ENCODE data around the gene NEK9.

NEK9 gene

GRCh38 chr14:75120541-75121291, 6.1 kb downstream of the NEK9 start:
- in situ Hi-C loops (cut with MboI; ENCODE audit: low sequenced_read_pairs), result no loop called here

GRCh38 chr14:75119056-75119455, 7.8 kb downstream of the NEK9 start:
- in situ Hi-C loops (cut with MboI; ENCODE audit: low sequenced_read_pairs), result no loop called here

GRCh38 chr14:75113932-75114539, 12.8 kb downstream of the NEK9 start:
- in situ Hi-C loops (cut with MboI; ENCODE audit: low sequenced_read_pairs), result no loop called here

GRCh38 chr14:75109877-75110276, 17.0 kb downstream of the NEK9 start:
- in situ Hi-C loops (cut with MboI; ENCODE audit: low sequenced_read_pairs), result no loop called here

GRCh38 chr14:75107186-75107585, 19.7 kb downstream of the NEK9 start:
- in situ Hi-C loops (cut with MboI; ENCODE audit: low sequenced_read_pairs), result no loop called here

GRCh38 chr14:75101491-75101890, 25.4 kb downstream of the NEK9 start:
- in situ Hi-C loops (cut with MboI; ENCODE audit: low sequenced_read_pairs), result no loop called here

GRCh38 chr14:75098682-75099081, 28.2 kb downstream of the NEK9 start:
- in situ Hi-C loops (cut with MboI; ENCODE audit: low sequenced_read_pairs), result no loop called here

- in situ Hi-C loops (cut with MboI; ENCODE audit: low sequenced_read_pairs), result no loop called here
Measured at GRCh38 chr14:75098212-75098611, 28.6 kb downstream of the NEK9 start.

- in situ Hi-C loops (cut with MboI; ENCODE audit: low sequenced_read_pairs), result no loop called here
Measured at GRCh38 chr14:75096959-75097358, 29.9 kb downstream of the NEK9 start.

GRCh38 chr14:75095690-75096089, 31.2 kb downstream of the NEK9 start:
- in situ Hi-C loops (cut with MboI; ENCODE audit: low sequenced_read_pairs), result no loop called here

GRCh38 chr14:75094896-75095295, 32.0 kb downstream of the NEK9 start:
- in situ Hi-C loops (cut with MboI; ENCODE audit: low sequenced_read_pairs), result no loop called here

GRCh38 chr14:75092698-75093097, 34.1 kb downstream of the NEK9 start:
- in situ Hi-C loops (cut with MboI; ENCODE audit: low sequenced_read_pairs), result no loop called here

- in situ Hi-C loops (cut with MboI; ENCODE audit: low sequenced_read_pairs), result no loop called here
Measured at GRCh38 chr14:75091251-75091650, 35.6 kb downstream of the NEK9 start.

- in situ Hi-C loops (cut with MboI; ENCODE audit: low sequenced_read_pairs), result no loop called here
Measured at GRCh38 chr14:75090353-75090752, 36.5 kb downstream of the NEK9 start.

GRCh38 chr14:75088566-75089373, 38.1 kb downstream of the NEK9 start:
- in situ Hi-C loops (cut with MboI; ENCODE audit: low sequenced_read_pairs), result no loop called here

GRCh38 chr14:75088153-75088552, 38.7 kb downstream of the NEK9 start:
- in situ Hi-C loops (cut with MboI; ENCODE audit: low sequenced_read_pairs), result no loop called here

- in situ Hi-C loops (cut with MboI; ENCODE audit: low sequenced_read_pairs), result no loop called here
Measured at GRCh38 chr14:75084513-75084912, 42.3 kb downstream of the NEK9 start.

GRCh38 chr14:75083271-75083670, 43.6 kb downstream of the NEK9 start:
- in situ Hi-C loops (cut with MboI; ENCODE audit: low sequenced_read_pairs), result no loop called here

- in situ Hi-C loops (cut with MboI; ENCODE audit: low sequenced_read_pairs), result no loop called here
Measured at GRCh38 chr14:75081660-75082229, 45.1 kb downstream of the NEK9 start.

GRCh38 chr14:75079521-75079920, 47.3 kb downstream of the NEK9 start:
- in situ Hi-C loops (cut with MboI; ENCODE audit: low sequenced_read_pairs), result no loop called here

- in situ Hi-C loops (cut with MboI; ENCODE audit: low sequenced_read_pairs), result no loop called here
Measured at GRCh38 chr14:75077794-75078193, 49.1 kb downstream of the NEK9 start.
